ENCODE measurements around the gene UCP2. TPM values are rescaled to one million over a fixed set of nuclear protein-coding genes. Genes with fewer than 3 reads are reported as not detected.
"Not testable (repeated sequence)": the region's sequence is repeated elsewhere in the genome, so short reads cannot be mapped to it uniquely, and the experiment has no call there.

The UCP2 gene
- total RNA-seq, 1 donor from 2014 or later = 23.4 TPM

- Histone ChIP-seq H3K27ac (replicated peaks) (no peak overlapping the region), H3K36me3 (no peaks in the 10 kb centered on the region), H3K4me1 (peaks cover 12% of the 10 kb centered on the region), H3K4me3 (no peak overlapping the region), H3K9me3 (replicated peaks) (no peaks in the 10 kb centered on the region), H3K27me3 (ENCODE audit: low read depth) (no peaks in the 10 kb centered on the region)
- intact Hi-C loops (cut with micrococcal nuclease) = no loop called here
- no peak for TF ChIP-seq CTCF (IDR thresholded peaks at IDR 0.05; ENCODE audit: borderline replicate concordance)
- no peak for DNase-seq
These were observed 5.6 kb upstream of the UCP2 start for GRCh38 chr11:73988227-73988626.

GRCh38 chr11:73985661-73986060 is 3.0 kb upstream of the UCP2 start:
- H3K4me3 ChIP-seq; H3K9me3 ChIP-seq (replicated peaks); intact Hi-C loops (cut with micrococcal nuclease); DNase-seq; H3K27ac ChIP-seq (replicated peaks); H3K27me3 ChIP-seq (ENCODE audit: low read depth); H3K36me3 ChIP-seq: not testable (repeated sequence)
- peaks cover 26% of the 10 kb centered on the region for H3K4me1 ChIP-seq

GRCh38 chr11:73983741-73984538 is 1.3 kb upstream of the UCP2 start:
- DNase-seq = no peak
- Histone ChIP-seq H3K27ac (replicated peaks) (peak overlapping the region; percentile 92), H3K4me1 (peaks cover 26% of the 10 kb centered on the region), H3K27me3 (ENCODE audit: low read depth) (no peaks in the 10 kb centered on the region), H3K9me3 (replicated peaks) (no peaks in the 10 kb centered on the region), H3K36me3 (no peaks in the 10 kb centered on the region), H3K4me3 (peak overlapping the region; percentile 81)
- no peak for TF ChIP-seq CTCF (IDR thresholded peaks at IDR 0.05; ENCODE audit: borderline replicate concordance)
- intact Hi-C loops (cut with micrococcal nuclease) = no loop called here

GRCh38 chr11:73982990-73983740 is 522 bp upstream of the UCP2 start:
- no peaks in the 10 kb centered on the region for H3K9me3 ChIP-seq (replicated peaks)
- peak overlapping the region; percentile 81 for H3K4me3 ChIP-seq
- intact Hi-C loops (cut with micrococcal nuclease) = no loop called here
- peak; percentile 93 for DNase-seq
- no peaks in the 10 kb centered on the region for H3K27me3 ChIP-seq (ENCODE audit: low read depth)
- H3K4me1 ChIP-seq = peaks cover 26% of the 10 kb centered on the region
- TF ChIP-seq CTCF (IDR thresholded peaks at IDR 0.05; ENCODE audit: borderline replicate concordance) = no peak
- H3K27ac ChIP-seq (replicated peaks) = peak overlapping the region; percentile 92
- H3K36me3 ChIP-seq = no peaks in the 10 kb centered on the region

GRCh38 chr11:73981051-73981805 is 1.4 kb downstream of the UCP2 start:
- Histone ChIP-seq H3K4me1 (peaks cover 26% of the 10 kb centered on the region), H3K9me3 (replicated peaks) (no peaks in the 10 kb centered on the region), H3K4me3 (peak overlapping the region; percentile 81), H3K27me3 (ENCODE audit: low read depth) (no peaks in the 10 kb centered on the region), H3K27ac (replicated peaks) (peak overlapping the region; percentile 92), H3K36me3 (peaks cover 18% of the 10 kb centered on the region)
- DNase-seq = no peak
- intact Hi-C loops (cut with micrococcal nuclease) = no loop called here
- TF ChIP-seq CTCF (IDR thresholded peaks at IDR 0.05; ENCODE audit: borderline replicate concordance) = no peak
